ENCODE results near the gene TOX3. TPM values are rescaled to one million over a fixed set of nuclear protein-coding genes. Genes with fewer than 3 reads are reported as not detected.

The TOX3 gene
- total and polyA plus RNA-seq, 4 donors, result 1.6 to 5.3 (median 2.0) TPM

DNA sequence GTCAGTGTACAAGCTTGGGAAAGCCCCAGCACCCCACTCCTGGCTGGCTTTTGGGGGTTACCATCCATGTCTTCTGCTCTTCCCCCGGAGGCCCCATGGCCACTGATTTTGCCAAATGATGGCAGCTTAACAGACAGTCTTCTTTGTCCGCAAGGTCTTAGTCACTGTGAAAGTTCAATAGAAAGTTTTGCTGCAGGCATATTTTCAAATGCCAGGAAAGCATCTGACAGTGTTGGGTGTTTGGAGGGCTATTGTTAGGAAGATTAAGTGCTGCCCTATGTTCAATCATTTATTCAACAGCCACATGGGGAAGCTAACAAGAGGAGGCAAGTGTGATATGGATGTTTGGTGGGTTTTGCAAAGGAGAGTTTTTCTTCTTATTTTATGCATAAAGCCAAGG is 122.4 kb downstream of the TOX3 start:
- Histone ChIP-seq H3K9me3 (ENCODE audit: control insufficient read depth in 4 of 4, insufficient read depth in 3 of 4, low read length in 3 of 4) (no peaks in the 10 kb centered on the region), H3K36me3 (ENCODE audit: control insufficient read depth in 4 of 4, insufficient read depth in 4 of 4, low read length in 4 of 4) (no peaks in the 10 kb centered on the region), H3K4me3 (no peak overlapping the region), H3K4me1 (ENCODE audit: control insufficient read depth in 5 of 5, insufficient read depth in 5 of 5, low read length in 5 of 5) (no peaks in the 10 kb centered on the region), H3K27me3 (ENCODE audit: control insufficient read depth in 3 of 3, insufficient read depth in 3 of 3, low read length in 2 of 3) (no peaks in the 10 kb centered on the region), H3K9ac (ENCODE audit: insufficient read depth in 1 of 2, low read length in 2 of 2) (no peak overlapping the region), H3K27ac (ENCODE audit: low read depth in 1 of 2, low read length in 1 of 2) (no peak overlapping the region)
- no peak for ATAC-seq (ENCODE audit: insufficient read depth, low FRiP score)
- TF ChIP-seq, protein P1, sequence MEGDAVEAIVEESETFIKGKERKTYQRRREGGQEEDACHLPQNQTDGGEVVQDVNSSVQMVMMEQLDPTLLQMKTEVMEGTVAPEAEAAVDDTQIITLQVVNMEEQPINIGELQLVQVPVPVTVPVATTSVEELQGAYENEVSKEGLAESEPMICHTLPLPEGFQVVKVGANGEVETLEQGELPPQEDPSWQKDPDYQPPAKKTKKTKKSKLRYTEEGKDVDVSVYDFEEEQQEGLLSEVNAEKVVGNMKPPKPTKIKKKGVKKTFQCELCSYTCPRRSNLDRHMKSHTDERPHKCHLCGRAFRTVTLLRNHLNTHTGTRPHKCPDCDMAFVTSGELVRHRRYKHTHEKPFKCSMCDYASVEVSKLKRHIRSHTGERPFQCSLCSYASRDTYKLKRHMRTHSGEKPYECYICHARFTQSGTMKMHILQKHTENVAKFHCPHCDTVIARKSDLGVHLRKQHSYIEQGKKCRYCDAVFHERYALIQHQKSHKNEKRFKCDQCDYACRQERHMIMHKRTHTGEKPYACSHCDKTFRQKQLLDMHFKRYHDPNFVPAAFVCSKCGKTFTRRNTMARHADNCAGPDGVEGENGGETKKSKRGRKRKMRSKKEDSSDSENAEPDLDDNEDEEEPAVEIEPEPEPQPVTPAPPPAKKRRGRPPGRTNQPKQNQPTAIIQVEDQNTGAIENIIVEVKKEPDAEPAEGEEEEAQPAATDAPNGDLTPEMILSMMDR (IDR thresholded peaks at IDR 0.05; ENCODE audit: control extremely low read depth, extremely low read depth), result no peak
- WGBS, 2 donors, result 90 to 91% methylated on average over 2 of the region's 2 CpGs
- DNase-seq, result no peak

DNA sequence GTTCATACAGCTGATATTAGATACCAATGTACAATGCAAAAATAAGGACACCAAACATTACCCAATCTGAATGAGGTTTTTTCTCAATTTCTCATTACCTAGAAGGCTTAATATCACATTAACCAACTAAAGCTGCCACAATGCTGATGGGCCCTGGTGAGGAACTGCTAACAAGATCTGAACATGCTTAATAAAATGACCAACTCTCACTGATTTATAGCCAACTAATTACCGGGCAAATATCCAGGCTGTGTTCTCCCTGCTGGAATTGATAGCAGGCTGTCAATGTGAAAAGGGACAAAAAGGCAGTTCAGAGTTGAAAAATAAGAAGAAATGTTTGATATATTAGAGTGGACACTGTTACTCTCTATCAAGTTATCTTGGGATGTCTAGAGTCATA is 124.6 kb downstream of the TOX3 start:
- Histone ChIP-seq H3K4me3 (no peak overlapping the region), H3K9me3 (ENCODE audit: control insufficient read depth in 4 of 4, insufficient read depth in 3 of 4, low read length in 3 of 4) (no peaks in the 10 kb centered on the region), H3K4me1 (ENCODE audit: control insufficient read depth in 5 of 5, insufficient read depth in 5 of 5, low read length in 5 of 5) (no peaks in the 10 kb centered on the region), H3K27me3 (ENCODE audit: control insufficient read depth in 3 of 3, insufficient read depth in 3 of 3, low read length in 2 of 3) (no peaks in the 10 kb centered on the region), H3K36me3 (ENCODE audit: control insufficient read depth in 4 of 4, insufficient read depth in 4 of 4, low read length in 4 of 4) (no peaks in the 10 kb centered on the region), H3K9ac (ENCODE audit: insufficient read depth in 1 of 2, low read length in 2 of 2) (no peak overlapping the region), H3K27ac (ENCODE audit: low read depth in 1 of 2, low read length in 1 of 2) (no peak overlapping the region)
- TF ChIP-seq, protein P1 (IDR thresholded peaks at IDR 0.05; ENCODE audit: control extremely low read depth, extremely low read depth), result no peak
- DNase-seq, result no peak
- 85 to 100% methylated on average over 1 of the region's 1 CpG for WGBS, 2 donors
- ATAC-seq (ENCODE audit: insufficient read depth, low FRiP score), result no peak

DNA sequence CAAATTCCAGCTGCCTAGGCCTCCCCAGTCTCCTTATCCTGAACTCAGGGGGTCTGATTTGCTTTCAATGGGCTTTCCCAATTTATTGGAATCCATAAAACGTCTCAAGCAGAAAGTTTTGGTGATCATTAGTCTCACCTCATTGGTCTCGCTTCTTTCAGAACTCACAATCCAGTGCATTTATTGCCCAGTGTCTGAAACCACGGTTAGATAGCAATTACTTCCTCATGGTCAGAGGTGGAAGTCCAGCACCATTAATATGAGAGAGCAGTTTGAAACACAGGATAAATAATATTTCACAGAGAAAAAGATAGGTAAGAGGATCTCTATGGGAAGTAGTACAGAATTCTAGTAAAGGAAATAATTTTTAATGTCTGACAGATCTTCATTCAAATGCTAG is 128.7 kb downstream of the TOX3 start:
- no peak for ATAC-seq (ENCODE audit: insufficient read depth, low FRiP score)

DNA sequence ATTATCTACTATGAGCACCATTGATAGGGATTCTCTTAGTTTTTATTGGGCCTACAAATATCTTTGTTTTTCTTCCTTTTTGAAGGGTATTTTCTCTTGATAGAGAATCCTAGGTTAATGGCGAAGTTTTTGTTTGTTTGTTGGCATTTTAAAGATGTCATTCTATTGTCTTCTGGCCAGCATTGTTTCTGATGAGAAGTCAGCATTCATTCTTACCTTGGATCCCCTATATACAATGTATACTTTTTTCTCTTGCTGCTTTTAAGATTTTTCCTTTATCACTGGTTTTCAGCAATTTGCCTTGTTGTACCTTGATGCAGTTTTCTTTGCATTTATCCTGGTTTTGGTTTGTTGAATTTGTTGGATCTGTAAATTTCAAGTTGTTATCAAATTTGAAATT is 130.1 kb downstream of the TOX3 start:
- TF ChIP-seq, protein P1 (IDR thresholded peaks at IDR 0.05; ENCODE audit: control extremely low read depth, extremely low read depth), result no peak
- no peak overlapping the region for H3K4me3 ChIP-seq
- no peaks in the 10 kb centered on the region for H3K4me1 ChIP-seq (ENCODE audit: control insufficient read depth in 5 of 5, insufficient read depth in 5 of 5, low read length in 5 of 5)
- H3K36me3 ChIP-seq (ENCODE audit: control insufficient read depth in 4 of 4, insufficient read depth in 4 of 4, low read length in 4 of 4), result no peaks in the 10 kb centered on the region
- ATAC-seq (ENCODE audit: insufficient read depth, low FRiP score) (no peak), DNase-seq (no peak)
- H3K9ac ChIP-seq (ENCODE audit: insufficient read depth in 1 of 2, low read length in 2 of 2), result no peak overlapping the region
- no peaks in the 10 kb centered on the region for H3K27me3 ChIP-seq (ENCODE audit: control insufficient read depth in 3 of 3, insufficient read depth in 3 of 3, low read length in 2 of 3)
- WGBS, 2 donors, result 87 to 100% methylated on average over 1 of the region's 1 CpG
- H3K27ac ChIP-seq (ENCODE audit: low read depth in 1 of 2, low read length in 1 of 2), result no peak overlapping the region
- H3K9me3 ChIP-seq (ENCODE audit: control insufficient read depth in 4 of 4, insufficient read depth in 3 of 4, low read length in 3 of 4), result no peaks in the 10 kb centered on the region

More for the DNA sequence above, 128.7 kb downstream of the TOX3 start:
- H3K9me3 ChIP-seq (ENCODE audit: control insufficient read depth in 4 of 4, insufficient read depth in 3 of 4, low read length in 3 of 4), result no peaks in the 10 kb centered on the region
- TF ChIP-seq, protein P1 (IDR thresholded peaks at IDR 0.05; ENCODE audit: control extremely low read depth, extremely low read depth), result no peak
- H3K9ac ChIP-seq (ENCODE audit: insufficient read depth in 1 of 2, low read length in 2 of 2), result no peak overlapping the region
- 75 to 77% methylated on average over 3 of the region's 3 CpGs for WGBS, 2 donors
- no peaks in the 10 kb centered on the region for H3K36me3 ChIP-seq (ENCODE audit: control insufficient read depth in 4 of 4, insufficient read depth in 4 of 4, low read length in 4 of 4)
- H3K27me3 ChIP-seq (ENCODE audit: control insufficient read depth in 3 of 3, insufficient read depth in 3 of 3, low read length in 2 of 3), result no peaks in the 10 kb centered on the region
- DNase-seq, result no peak
- no peaks in the 10 kb centered on the region for H3K4me1 ChIP-seq (ENCODE audit: control insufficient read depth in 5 of 5, insufficient read depth in 5 of 5, low read length in 5 of 5)
- no peak overlapping the region for H3K4me3 ChIP-seq
- no peak overlapping the region for H3K27ac ChIP-seq (ENCODE audit: low read depth in 1 of 2, low read length in 1 of 2)

Measured in lung (tissue), 12 donors.